ENCODE measurements around the gene AP3S2. TPM values are rescaled to one million over a fixed set of nuclear protein-coding genes. Genes with fewer than 3 reads are reported as not detected.
A peak's percentile ranks its signal among the peaks of the same experiment; 100 is the strongest.

AP3S2 gene
- total and polyA plus RNA-seq, 2 of the 13 experiments (the other 11 are each of a cell fraction or from before 2014, with no cell fraction given), result 17.6 to 44.4 TPM

DNA sequence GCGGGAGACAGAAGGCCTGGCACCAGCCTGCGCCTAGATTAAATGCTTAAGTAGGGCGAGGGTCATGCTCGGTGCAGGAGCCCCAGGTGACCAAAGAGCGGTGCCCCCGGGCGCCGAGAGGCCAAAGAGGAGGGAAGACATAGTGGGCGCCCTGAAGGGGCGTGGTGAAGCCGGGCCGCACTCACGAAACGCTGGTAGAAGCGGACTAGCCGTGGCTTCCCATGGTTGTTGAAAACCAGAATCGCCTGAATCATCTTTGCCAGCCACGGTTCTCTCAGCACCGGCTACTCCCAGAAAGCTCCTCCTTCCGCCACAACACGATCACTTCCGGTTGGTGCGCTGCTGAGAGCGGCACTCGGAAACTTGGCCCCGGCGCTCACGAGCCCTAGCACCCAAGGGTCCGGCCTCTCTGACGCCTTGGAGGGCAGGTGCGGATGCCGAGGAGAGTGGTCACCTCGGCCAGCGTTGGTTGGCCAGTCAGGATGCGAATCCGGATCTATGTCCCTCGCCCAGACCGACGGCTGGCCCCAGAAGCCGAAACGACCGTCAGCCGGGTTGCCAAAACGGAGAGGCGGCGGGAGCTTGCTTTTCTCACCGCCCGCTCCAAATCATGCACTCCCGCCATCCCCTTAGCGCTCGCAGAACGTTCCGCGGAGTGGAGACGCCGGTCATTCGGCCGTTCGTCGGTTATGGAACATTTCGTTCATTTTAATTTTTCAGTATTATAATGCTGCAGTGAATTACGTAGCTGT lies at the start of gene AP3S2 (continued):
- peak; percentile 60; the same call in 1 of the 2 replicates for TF ChIP-seq SKIL (CRISPR knock-in tag; IDR thresholded peaks at IDR 0.05; ENCODE audit: borderline replicate concordance)
- TF ChIP-seq ATM (IDR thresholded peaks at IDR 0.05; ENCODE audit: borderline replicate concordance), result no peak
- no peak for TF ChIP-seq ZBTB3 (CRISPR knock-in tag; IDR thresholded peaks at IDR 0.05; ENCODE audit: borderline replicate concordance, low read depth)
- TF ChIP-seq PHF5A (CRISPR knock-in tag; IDR thresholded peaks at IDR 0.05; ENCODE audit: low read depth, unreplicated experiment), result peak; percentile 98
- TF ChIP-seq CEBPB (IDR thresholded peaks at IDR 0.05; ENCODE audit: borderline replicate concordance, low read depth, low read length), result no peak
- TF ChIP-seq KLF9 (CRISPR knock-in tag; IDR thresholded peaks at IDR 0.05; ENCODE audit: low read depth), result 0 out of 2 replicates have a peak, but pooled peaks have one; percentile 56
- TF ChIP-seq TAF15 (IDR thresholded peaks at IDR 0.05; ENCODE audit: low read depth, low read length, poor library complexity, severe bottlenecking), result no peak
- peak; percentile 57; the same call in 1 of the 2 replicates for TF ChIP-seq TFDP2 (CRISPR knock-in tag; IDR thresholded peaks at IDR 0.05)
- TF ChIP-seq PRPF4 (IDR thresholded peaks at IDR 0.05; ENCODE audit: low read depth, low read length, poor library complexity, severe bottlenecking), result no peak
- peak; percentile 85 for TF ChIP-seq ZNF552 (CRISPR knock-in tag; IDR thresholded peaks at IDR 0.05; ENCODE audit: borderline replicate concordance)
- peak; percentile 96 for TF ChIP-seq KDM5A (IDR thresholded peaks at IDR 0.05; ENCODE audit: borderline replicate concordance, low read length)
- TF ChIP-seq MIER3 (CRISPR knock-in tag; IDR thresholded peaks at IDR 0.05; ENCODE audit: borderline replicate concordance), result peak; percentile 98
- no peak for TF ChIP-seq EHMT2 (IDR thresholded peaks at IDR 0.05; ENCODE audit: borderline replicate concordance, low read depth, low read length)
- TF ChIP-seq ZNF639 (CRISPR knock-in tag; conservative IDR thresholded peaks at IDR 0.05), result peak; percentile 94
- no peak for TF ChIP-seq NR1H2 (CRISPR knock-in tag; IDR thresholded peaks at IDR 0.05; ENCODE audit: borderline replicate concordance, low read depth)
- TF ChIP-seq HES4 (CRISPR knock-in tag; IDR thresholded peaks at IDR 0.05; ENCODE audit: borderline replicate concordance), result peak; percentile 53; the same call in 1 of the 2 replicates
- TF ChIP-seq ERF (CRISPR knock-in tag; IDR thresholded peaks at IDR 0.05), result peak; percentile 96
- peak; percentile 97 for TF ChIP-seq SAP130 (CRISPR knock-in tag; IDR thresholded peaks at IDR 0.05; ENCODE audit: low read depth)
- TF ChIP-seq ZNF292 (CRISPR knock-in tag; IDR thresholded peaks at IDR 0.05; ENCODE audit: borderline replicate concordance, low read depth), result peak; percentile 88; the same call in 1 of the 2 replicates
- TF ChIP-seq POLR2AphosphoS5 (IDR thresholded peaks at IDR 0.05; ENCODE audit: low read depth, low read length), result peak; percentile 82
- peak; percentile 47 for TF ChIP-seq ESRRA (CRISPR knock-in tag; IDR thresholded peaks at IDR 0.05; ENCODE audit: low read depth)
- peak; percentile 58; the same call in 1 of the 2 replicates for TF ChIP-seq ZNF564 (CRISPR knock-in tag; IDR thresholded peaks at IDR 0.05)
- peak; percentile 93; the same call in 1 of the 2 replicates for TF ChIP-seq SNAPC2 (CRISPR knock-in tag; IDR thresholded peaks at IDR 0.05)
- TF ChIP-seq ZBTB44 (CRISPR knock-in tag; IDR thresholded peaks at IDR 0.05), result 0 out of 2 replicates have a peak, but pooled peaks have one; percentile 69

Data from HepG2 (cell line).